Liver (tissue), 3 donors: Measurements from ENCODE around the gene MIDN.

Source experiments
- RAD21 ChIP-seq, 2 donors: IDR thresholded peaks; 2 replicates each; pipeline ENCODE4 v1.6.1; 2016; ENCODE audit warnings: antibody characterized with exemption in 2 of 2, mild to moderate bottlenecking in 2 of 2
- TAF1 ChIP-seq: conservative IDR thresholded peaks from 2 replicates; pipeline ENCODE4 v1.6.1; 2016; ENCODE audit warnings: antibody characterized with exemption, mild to moderate bottlenecking
- YY1 ChIP-seq: IDR thresholded peaks from 2 replicates; pipeline ENCODE4 v1.6.1; 2016; ENCODE audit warnings: antibody characterized with exemption, mild to moderate bottlenecking
- TF ChIP-seq, protein P1 (sequence below): fragments of 150-350 bp; IDR thresholded peaks from 2 replicates; pipeline ENCODE4 v1.5.1; 2017; ENCODE audit warnings: improper control_type of control experiment, low read depth, low read length; ENCODE audit not compliant: missing input control
- donor health status: healthy.
- donor health status: healthy.

DNA sequence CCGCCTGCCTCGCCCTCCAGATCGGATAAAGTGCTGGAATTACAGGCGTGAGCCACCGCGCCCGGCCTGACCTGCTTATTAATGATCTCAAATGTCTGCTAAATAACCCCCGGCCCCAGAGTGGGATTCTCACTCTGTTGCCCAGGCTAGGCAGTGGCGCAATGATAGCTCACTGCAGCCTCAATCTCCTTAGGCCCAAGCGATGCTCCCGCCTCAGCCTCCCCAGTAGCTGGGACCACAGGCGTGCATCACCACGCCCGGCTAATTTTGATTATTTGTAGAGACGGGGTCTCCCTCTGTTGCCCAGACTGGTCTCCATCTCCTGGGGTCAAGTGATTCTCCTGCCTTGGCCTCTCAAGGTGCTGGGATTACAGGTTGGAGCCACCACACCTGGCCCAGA lies 7.5 kb upstream of the MIDN start:
- TF ChIP-seq YY1 (no peak), RAD21 (IDR thresholded peaks at IDR 0.05) (no peak), TAF1 (no peak)
- TF ChIP-seq, protein P1, sequence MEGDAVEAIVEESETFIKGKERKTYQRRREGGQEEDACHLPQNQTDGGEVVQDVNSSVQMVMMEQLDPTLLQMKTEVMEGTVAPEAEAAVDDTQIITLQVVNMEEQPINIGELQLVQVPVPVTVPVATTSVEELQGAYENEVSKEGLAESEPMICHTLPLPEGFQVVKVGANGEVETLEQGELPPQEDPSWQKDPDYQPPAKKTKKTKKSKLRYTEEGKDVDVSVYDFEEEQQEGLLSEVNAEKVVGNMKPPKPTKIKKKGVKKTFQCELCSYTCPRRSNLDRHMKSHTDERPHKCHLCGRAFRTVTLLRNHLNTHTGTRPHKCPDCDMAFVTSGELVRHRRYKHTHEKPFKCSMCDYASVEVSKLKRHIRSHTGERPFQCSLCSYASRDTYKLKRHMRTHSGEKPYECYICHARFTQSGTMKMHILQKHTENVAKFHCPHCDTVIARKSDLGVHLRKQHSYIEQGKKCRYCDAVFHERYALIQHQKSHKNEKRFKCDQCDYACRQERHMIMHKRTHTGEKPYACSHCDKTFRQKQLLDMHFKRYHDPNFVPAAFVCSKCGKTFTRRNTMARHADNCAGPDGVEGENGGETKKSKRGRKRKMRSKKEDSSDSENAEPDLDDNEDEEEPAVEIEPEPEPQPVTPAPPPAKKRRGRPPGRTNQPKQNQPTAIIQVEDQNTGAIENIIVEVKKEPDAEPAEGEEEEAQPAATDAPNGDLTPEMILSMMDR = no peak
